Measurements from ENCODE around the gene ANO9.
"Not testable (repeated sequence)": the region's sequence is repeated elsewhere in the genome, so short reads cannot be mapped to it uniquely, and the experiment has no call there.

The ANO9 gene

DNA sequence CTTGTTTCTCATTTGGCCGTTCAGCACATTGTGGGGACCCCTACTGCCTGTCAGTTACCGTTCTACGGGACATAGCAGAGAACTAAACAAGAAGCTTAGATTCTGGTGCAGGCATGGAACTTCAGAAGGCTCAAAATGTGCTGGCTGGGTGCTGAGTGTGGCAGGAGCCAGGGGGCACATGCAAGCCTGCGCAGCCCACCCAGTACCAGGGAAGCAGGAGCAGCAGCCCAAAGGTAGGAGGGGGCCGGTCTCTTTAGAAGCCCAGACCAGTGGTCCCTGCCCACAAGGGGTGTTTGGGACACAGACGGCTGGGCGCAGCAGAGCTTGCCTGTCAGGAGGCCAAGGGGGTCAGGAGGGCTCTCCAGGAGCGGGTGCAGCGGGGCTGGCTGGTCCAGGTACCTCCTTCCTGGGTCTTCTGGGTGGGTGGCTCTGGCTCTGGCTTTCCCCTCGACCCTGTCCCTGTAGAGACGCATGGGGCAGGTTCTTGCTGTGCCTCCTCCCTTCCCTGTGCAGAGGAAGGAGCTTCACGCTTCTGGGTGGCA lies 10.5 kb upstream of the ANO9 start:
- DNase-seq (ENCODE audit: low spot score) = no peak

DNA sequence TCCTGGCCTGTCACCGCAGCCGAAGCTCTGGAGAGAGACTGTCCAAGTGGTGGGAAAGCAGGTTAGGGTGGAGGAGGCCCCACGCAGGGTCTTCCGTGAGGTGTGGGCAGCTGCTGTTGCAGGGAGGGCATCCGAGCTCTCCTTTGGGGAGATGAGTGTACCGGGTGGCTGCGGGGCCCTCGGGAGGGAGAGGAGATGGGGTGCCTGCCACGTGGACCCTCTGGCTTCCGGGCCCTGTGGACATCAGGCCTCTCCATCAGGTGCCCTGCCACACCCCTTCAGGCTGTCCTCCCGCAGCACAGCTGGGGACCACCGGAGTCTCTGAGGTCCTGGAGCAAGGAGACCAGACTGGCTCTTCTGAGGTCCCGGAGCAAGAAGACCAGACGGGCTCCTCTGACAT lies 9.9 kb upstream of the ANO9 start:
- no peak for DNase-seq (ENCODE audit: low spot score)

GRCh38 chr11:450809-451451 lies 9.1 kb upstream of the ANO9 start:
- DNase-seq (ENCODE audit: low spot score) = peak; percentile 65

DNA sequence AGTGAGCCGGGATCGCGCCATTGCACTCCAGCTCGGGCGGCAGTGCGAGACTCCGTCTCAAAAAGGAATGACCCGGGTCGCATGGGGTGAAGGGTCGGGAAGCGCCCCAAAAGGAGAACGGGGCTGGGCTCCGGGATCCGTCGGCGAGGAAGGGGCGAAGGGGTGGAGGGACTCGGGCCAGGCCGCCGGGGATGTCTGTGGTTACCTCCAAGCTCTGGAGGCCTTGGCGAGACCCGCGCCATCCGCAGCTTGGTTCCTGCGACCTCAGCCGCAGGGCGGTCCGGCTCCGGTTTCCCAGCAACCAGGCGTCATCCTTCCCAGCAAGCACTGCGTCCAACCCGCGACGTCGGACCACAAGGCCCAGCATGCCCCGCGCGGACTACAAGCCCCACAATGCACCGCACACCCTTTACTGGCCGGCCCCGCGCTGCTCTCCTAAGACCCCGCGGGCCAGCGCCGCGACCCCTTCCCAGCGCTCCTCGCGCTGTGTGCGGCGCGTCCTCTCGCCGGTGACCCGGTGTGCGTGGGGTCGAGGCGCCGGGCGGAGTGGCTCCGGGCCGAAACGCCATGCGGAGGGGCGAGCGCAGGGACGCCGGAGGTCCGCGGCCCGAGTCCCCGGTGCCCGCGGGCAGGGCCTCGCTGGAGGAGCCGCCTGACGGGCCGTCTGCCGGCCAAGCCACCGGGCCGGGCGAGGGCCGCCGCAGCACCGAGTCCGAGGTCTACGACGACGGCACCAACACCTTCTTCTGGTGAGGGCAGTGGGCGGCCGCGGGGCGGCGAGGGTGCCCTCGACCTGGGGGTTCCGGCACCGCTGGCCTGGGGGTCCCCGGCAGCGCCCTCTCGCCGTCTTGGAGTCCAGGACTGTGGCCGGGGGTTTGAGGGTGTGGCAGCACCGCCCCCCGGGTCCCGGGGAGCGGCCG lies 8.3 kb upstream of the ANO9 start, which contains the start of gene PTDSS2:
Gene PTDSS2, plus strand, starts transcription at position 391 of the 920 bp plus-strand sequence. Its CDS starts 177 bp downstream, at position 568.
- peak; percentile 92 for DNase-seq (ENCODE audit: low spot score)

- DNase-seq (ENCODE audit: low spot score) = peak; percentile 94
Measured at GRCh38 chr11:447923-448731, 6.3 kb upstream of the ANO9 start.

GRCh38 chr11:446891-447290 lies 5.1 kb upstream of the ANO9 start:
- DNase-seq (ENCODE audit: low spot score) = no peak

DNA sequence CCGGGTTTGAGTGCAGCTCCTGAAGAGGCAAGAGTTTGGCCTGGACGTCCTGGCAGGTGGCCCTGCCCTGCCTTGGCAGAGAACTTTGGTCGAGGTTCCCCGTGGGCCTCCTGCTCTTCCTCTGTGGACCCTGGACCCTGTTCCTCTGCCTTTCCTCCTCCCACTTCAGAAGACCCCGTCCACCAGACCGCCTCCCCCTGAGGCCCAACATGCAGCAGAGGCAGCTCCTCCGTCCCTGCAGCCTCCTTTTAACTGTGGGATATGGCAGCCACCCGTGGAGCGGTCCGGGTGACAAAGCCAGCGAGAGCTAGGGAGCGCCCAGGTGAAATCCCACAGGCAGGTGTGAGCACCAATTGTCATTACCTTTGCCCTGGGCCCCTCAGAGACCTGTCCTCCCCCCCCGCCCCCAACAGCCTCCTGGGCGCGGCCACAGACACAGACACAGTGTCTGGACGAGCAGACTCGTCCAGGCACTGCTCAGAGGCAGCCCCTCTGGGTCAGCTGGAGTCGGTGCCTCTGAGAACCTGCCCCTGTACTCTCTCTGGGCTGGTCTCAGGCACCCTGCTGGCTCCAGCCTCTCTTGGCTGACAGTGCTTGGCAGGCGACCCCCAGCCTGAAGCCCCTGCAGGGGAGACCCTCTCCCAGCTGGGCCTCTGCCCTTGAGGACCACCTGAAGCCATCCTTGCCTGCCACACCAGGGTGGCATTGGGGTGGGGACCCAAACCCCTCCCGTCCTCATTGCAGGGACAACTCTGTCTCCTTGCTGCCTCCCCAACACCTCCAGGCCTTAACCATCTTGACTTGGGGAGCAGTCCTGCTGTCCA lies 4.2 kb upstream of the ANO9 start:
- no peak for DNase-seq (ENCODE audit: low spot score)

DNA sequence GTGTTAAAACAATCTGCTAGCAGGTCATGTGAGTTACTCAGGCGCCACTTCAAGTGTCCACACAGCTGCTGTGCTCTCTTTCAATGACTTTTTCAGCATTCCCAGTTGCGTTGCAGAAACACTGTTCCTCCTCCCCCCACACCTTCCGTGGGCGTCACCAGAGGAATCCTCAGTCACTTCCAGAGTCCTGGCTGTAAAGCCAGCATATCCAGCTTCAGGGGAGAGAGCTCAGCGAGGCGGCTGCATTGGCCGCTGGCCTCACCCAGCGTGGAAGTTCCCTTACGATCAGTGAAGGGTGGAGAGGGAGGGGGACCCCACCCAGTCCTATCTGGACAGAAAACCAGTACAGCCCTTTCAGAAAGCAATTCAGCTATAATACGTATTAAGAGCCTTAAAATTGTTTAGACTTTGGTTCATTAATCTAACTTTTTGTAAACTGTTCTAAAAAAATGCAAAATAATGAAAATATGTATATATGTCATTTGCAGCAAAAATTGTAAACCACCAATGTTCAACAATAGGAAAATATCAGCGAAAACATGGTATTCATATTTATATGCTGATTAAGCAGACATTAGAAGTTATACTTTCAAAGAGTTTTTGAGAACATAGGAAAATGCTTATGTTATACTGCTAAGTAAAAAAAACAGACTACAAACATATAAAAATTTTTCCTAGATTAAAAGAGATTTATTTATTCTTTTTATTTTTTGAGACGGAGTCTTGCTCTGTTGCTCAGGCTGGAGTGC lies 2.8 kb upstream of the ANO9 start:
- no peak for DNase-seq (ENCODE audit: low spot score)

GRCh38 chr11:443542-444199 lies 1.9 kb upstream of the ANO9 start:
- no peak for DNase-seq (ENCODE audit: low spot score)

DNA sequence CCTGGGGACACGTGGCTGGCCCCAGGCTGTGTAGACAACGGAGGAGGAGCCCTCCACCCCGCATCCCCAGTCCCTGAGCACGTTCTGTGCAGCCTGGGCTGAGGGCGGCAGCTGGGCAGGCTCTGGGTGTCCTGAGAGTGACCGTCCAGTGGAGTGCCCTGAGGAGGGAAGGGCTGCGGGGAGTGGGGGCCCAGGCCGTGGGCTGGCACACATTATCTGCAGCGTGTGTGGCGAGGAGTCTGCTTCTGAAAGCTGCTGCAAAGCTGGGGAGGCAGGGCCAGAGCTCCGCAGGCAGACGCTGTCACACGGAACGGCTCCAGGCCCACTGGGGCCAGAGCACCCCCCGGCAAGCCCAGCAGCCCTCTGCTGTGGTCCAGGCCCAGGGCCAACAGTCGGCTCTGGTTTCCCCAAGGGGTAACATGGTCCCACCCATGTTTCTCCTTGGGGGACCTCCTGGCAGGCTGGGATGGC lies 835 bp upstream of the ANO9 start:
- DNase-seq (ENCODE audit: low spot score) = no peak

GRCh38 chr11:441043-441417 lies 781 bp downstream of the ANO9 start:
- DNase-seq (ENCODE audit: low spot score) = no peak

GRCh38 chr11:440065-441042 lies 1.5 kb downstream of the ANO9 start:
- DNase-seq (ENCODE audit: low spot score) = no peak

- DNase-seq (ENCODE audit: low spot score) = no peak
Measured at GRCh38 chr11:439315-440064, 2.3 kb downstream of the ANO9 start.

- no peak for DNase-seq (ENCODE audit: low spot score)
Measured at GRCh38 chr11:438101-438844, 3.5 kb downstream of the ANO9 start.

DNA sequence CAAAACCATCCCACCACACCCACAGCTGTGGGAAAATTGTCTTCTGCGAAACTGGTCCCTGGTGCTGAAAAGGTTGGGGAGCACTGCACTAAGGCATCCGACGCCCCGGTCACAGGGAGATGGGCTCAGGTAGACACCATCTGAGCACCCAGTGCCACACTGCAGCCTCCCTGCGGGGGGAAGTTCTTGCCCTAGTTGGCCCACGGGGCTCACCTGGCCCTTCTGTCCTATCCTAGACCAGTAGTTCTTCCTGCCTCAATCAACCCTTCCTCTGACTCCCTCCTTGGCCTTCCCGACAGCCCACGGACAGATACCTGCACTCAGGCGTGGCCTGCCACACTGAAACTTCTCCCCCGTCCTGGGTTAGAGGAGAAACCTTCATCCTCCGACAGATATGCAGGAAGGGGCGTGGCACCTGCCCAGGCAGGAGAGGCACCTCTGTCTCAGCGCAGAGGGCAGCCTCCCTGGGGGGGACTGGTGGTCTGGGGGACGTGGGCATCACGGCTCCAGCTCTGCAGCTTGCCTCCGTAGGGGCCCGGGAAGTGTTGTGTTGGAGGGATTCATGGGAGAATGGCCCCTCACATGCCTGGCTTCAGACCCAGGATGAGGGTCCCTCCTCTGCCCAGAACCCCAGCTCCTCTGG lies 4.5 kb downstream of the ANO9 start:
- no peak for DNase-seq (ENCODE audit: low spot score)

GRCh38 chr11:434999-435740 lies 6.6 kb downstream of the ANO9 start:
- DNase-seq (ENCODE audit: low spot score) = not testable (repeated sequence)

All from germinal center (tissue), 1 donor.